ENCODE data around the gene NSG1. TPM values are rescaled to one million over a fixed set of nuclear protein-coding genes. Genes with fewer than 3 reads are reported as not detected.
"Not testable (repeated sequence)": the region's sequence is repeated elsewhere in the genome, so short reads cannot be mapped to it uniquely, and the experiment has no call there.

NSG1 gene
- total RNA-seq, 3 donors from 2014 or later (not counting 1 experiment from before 2014, with no cell fraction given), result 1.2 to 5.8 TPM; not detected in 1

DNA sequence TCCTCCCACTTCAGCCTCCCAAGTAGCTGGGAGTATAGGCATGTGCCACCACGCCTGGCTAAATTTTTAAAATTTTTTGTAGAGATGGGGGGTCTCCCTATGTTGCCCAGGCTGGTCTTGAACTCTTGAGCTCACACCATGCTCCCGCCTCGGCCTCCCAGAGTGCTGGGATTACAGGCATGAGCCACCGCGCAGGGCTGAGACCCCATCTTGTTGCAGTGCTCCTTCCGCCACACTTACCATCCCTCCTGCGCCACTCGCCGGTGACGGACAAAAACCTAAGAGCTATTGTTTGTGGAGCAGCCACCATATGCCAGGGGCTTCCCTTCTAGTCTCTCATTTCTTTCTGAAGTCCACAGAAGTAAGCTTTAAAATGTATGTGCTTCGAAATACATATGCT, 34.5 kb downstream of the NSG1 start:
- no peak overlapping the region for H3K27ac Mint-ChIP-seq
- intact Hi-C loops (cut with micrococcal nuclease), result no loop called here
- H3K27me3 Mint-ChIP-seq (ENCODE audit: low read depth in 2 of 2), result no peaks in the 10 kb centered on the region
- WGBS (ENCODE audit: insufficient coverage), result 100% methylated on average over 10 of the region's 11 CpGs
- DNase-seq, result no peak
- H3K9me3 Mint-ChIP-seq, result no peaks in the 10 kb centered on the region
- Histone ChIP-seq H3K4me3 (ENCODE audit: low read length) (no peak overlapping the region), H3K36me3 (ENCODE audit: control insufficient read depth, insufficient read depth, low read length) (peaks cover 50% of the 10 kb centered on the region), H3K9me3 (ENCODE audit: control insufficient read depth, insufficient read depth, low read length) (no peaks in the 10 kb centered on the region), H3K27me3 (ENCODE audit: control insufficient read depth, insufficient read depth, low read length) (no peaks in the 10 kb centered on the region), H3K4me1 (ENCODE audit: control insufficient read depth, insufficient read depth, low read length) (peaks cover 3% of the 10 kb centered on the region), H3K27ac (ENCODE audit: low read length) (no peak overlapping the region)
- ATAC-seq, result no peak
- TF ChIP-seq, protein P1, sequence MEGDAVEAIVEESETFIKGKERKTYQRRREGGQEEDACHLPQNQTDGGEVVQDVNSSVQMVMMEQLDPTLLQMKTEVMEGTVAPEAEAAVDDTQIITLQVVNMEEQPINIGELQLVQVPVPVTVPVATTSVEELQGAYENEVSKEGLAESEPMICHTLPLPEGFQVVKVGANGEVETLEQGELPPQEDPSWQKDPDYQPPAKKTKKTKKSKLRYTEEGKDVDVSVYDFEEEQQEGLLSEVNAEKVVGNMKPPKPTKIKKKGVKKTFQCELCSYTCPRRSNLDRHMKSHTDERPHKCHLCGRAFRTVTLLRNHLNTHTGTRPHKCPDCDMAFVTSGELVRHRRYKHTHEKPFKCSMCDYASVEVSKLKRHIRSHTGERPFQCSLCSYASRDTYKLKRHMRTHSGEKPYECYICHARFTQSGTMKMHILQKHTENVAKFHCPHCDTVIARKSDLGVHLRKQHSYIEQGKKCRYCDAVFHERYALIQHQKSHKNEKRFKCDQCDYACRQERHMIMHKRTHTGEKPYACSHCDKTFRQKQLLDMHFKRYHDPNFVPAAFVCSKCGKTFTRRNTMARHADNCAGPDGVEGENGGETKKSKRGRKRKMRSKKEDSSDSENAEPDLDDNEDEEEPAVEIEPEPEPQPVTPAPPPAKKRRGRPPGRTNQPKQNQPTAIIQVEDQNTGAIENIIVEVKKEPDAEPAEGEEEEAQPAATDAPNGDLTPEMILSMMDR (IDR thresholded peaks at IDR 0.05), result no peak
- no peak overlapping the region for H3K4me3 Mint-ChIP-seq
- peaks cover 7% of the 10 kb centered on the region for H3K36me3 Mint-ChIP-seq
- no peaks in the 10 kb centered on the region for H3K4me1 Mint-ChIP-seq

DNA sequence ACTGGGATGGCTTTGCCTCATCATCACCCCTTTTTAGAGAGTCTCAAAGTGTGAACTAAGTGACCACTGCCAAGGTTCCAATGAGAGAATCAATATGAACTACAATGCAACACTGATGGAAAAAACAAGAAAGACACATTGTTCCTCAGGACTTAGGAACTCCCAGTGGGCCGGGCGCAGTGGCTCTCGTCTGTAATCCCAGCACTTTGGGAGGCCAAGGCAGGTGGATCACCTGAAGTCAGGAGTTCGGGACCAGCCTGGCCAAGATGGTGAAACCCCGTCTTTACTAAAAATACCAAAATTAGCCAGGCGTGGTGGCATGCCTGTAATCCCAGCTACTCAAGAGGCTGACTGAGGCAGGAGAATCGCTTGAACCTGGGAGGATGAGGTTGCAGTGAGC, 35.2 kb downstream of the NSG1 start:
- peaks cover 51% of the 10 kb centered on the region for H3K36me3 ChIP-seq (ENCODE audit: control insufficient read depth, insufficient read depth, low read length)
- H3K27ac ChIP-seq (ENCODE audit: low read length); H3K27me3 ChIP-seq (ENCODE audit: control insufficient read depth, insufficient read depth, low read length); H3K36me3 Mint-ChIP-seq; H3K27ac Mint-ChIP-seq; H3K9me3 Mint-ChIP-seq; intact Hi-C loops (cut with micrococcal nuclease); ATAC-seq; H3K9me3 ChIP-seq (ENCODE audit: control insufficient read depth, insufficient read depth, low read length); H3K4me1 Mint-ChIP-seq; H3K4me3 ChIP-seq (ENCODE audit: low read length); H3K4me3 Mint-ChIP-seq; DNase-seq; H3K27me3 Mint-ChIP-seq (ENCODE audit: low read depth in 2 of 2); H3K4me1 ChIP-seq (ENCODE audit: control insufficient read depth, insufficient read depth, low read length): not testable (repeated sequence)
- 98% methylated on average over 7 of the region's 7 CpGs for WGBS (ENCODE audit: insufficient coverage)

DNA sequence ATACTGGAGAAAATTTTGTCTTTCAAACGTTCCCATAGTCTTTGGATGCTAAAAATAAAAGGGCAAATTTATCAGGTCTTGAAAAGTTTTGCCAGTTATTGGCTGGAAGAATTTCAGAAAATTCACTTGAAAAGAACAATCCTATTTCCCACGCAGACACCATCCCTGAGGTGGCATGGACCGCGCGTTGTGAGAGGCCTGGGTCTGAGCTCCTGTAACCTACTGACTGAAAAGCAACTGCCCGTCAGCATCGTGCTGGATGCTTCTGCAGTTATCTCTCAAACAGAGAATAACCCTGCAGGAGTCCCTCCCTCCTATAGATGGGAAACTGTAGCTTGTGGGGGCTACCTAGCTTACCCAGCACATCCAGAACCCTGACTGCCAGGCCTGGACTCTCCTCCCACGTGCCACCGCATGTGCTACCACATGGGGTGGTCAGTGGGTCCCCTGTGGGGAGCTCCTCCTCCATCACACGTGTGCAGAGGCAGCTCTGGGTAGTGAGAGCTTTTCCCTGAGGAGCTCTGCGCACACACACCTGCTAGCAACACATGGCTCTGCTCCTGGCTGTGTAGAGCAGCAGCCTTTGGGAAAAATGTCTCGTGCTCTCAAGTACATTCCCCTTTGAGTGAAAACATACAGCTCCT, 36.1 kb downstream of the NSG1 start:
- peaks cover 51% of the 10 kb centered on the region for H3K36me3 ChIP-seq (ENCODE audit: control insufficient read depth, insufficient read depth, low read length)
- H3K4me3 Mint-ChIP-seq, result no peak overlapping the region
- H3K36me3 Mint-ChIP-seq, result peaks cover 7% of the 10 kb centered on the region
- ATAC-seq, result no peak
- TF ChIP-seq, protein P1 (IDR thresholded peaks at IDR 0.05), result no peak
- H3K9me3 ChIP-seq (ENCODE audit: control insufficient read depth, insufficient read depth, low read length), result no peaks in the 10 kb centered on the region
- H3K27ac Mint-ChIP-seq, result no peak overlapping the region
- DNase-seq, result no peak
- H3K4me3 ChIP-seq (ENCODE audit: low read length), result no peak overlapping the region
- H3K4me1 ChIP-seq (ENCODE audit: control insufficient read depth, insufficient read depth, low read length), result peaks cover 3% of the 10 kb centered on the region
- no peaks in the 10 kb centered on the region for H3K27me3 Mint-ChIP-seq (ENCODE audit: low read depth in 2 of 2)
- intact Hi-C loops (cut with micrococcal nuclease), result no loop called here
- H3K27ac ChIP-seq (ENCODE audit: low read length), result no peak overlapping the region
- H3K4me1 Mint-ChIP-seq, result peaks cover 0 to 7% of the 10 kb centered on the region in 2 donors
- WGBS (ENCODE audit: insufficient coverage), result 95% methylated on average over 12 of the region's 12 CpGs
- H3K27me3 ChIP-seq (ENCODE audit: control insufficient read depth, insufficient read depth, low read length), result no peaks in the 10 kb centered on the region
- no peaks in the 10 kb centered on the region for H3K9me3 Mint-ChIP-seq

DNA sequence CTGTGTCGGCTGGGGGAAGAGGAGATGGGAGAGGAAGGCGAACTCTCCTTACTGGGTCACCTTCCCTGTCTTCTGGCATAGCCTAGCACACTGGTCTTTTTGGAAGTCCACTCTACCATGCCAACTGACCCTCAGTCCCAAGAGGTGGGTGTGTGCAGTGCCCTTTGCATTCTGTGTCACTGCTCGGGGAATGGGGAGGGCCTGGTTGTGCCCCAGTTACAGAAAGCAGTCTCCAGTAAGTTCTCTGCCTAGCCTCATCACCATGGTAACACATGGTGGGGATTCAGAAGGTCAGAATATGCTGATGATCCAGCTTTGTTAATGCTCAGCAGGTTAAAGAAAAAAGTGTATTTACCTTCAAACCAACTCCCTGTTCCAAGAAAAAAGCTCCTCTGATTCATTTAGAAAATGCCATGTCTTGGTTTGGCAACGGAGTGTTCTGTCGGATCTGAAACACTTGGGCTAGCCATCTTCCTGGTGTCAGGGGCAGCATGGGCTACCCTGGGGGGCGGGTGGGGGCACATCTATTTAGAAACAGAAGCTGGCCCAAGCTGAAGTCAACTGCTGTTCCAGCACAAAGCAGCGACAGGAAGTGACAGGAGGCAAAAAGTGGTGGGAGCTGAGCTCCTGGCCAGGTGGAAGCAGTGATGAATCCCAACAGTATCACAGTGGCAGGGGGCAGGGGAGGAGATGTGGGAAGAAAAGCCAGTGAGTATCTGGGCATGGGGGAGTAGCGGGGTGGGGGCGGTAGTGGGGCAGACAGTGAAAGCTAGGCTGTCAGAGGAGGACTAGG, 37.0 kb downstream of the NSG1 start:
- Mint-ChIP-seq H3K4me3 (no peak overlapping the region), H3K9me3 (no peaks in the 10 kb centered on the region), H3K27me3 (ENCODE audit: low read depth in 2 of 2) (no peaks in the 10 kb centered on the region), H3K36me3 (peaks cover 7% of the 10 kb centered on the region), H3K27ac (no peak overlapping the region), H3K4me1 (peaks cover 0 to 7% of the 10 kb centered on the region in 2 donors)
- no peaks in the 10 kb centered on the region for H3K9me3 ChIP-seq (ENCODE audit: control insufficient read depth, insufficient read depth, low read length)
- H3K4me3 ChIP-seq (ENCODE audit: low read length), result no peak overlapping the region
- TF ChIP-seq, protein P1 (IDR thresholded peaks at IDR 0.05), result no peak
- peaks cover 1% of the 10 kb centered on the region for H3K4me1 ChIP-seq (ENCODE audit: control insufficient read depth, insufficient read depth, low read length)
- intact Hi-C loops (cut with micrococcal nuclease), result no loop called here
- no peaks in the 10 kb centered on the region for H3K27me3 ChIP-seq (ENCODE audit: control insufficient read depth, insufficient read depth, low read length)
- no peak overlapping the region for H3K27ac ChIP-seq (ENCODE audit: low read length)
- ATAC-seq, result no peak
- DNase-seq, result no peak
- H3K36me3 ChIP-seq (ENCODE audit: control insufficient read depth, insufficient read depth, low read length), result peaks cover 52% of the 10 kb centered on the region
- WGBS (ENCODE audit: insufficient coverage), result 93% methylated on average over 9 of the region's 9 CpGs
